CD4-positive, alpha-beta memory T cell (primary cell): ENCODE results near the gene SNAPC5. TPM values are rescaled to one million over a fixed set of nuclear protein-coding genes. Genes with fewer than 3 reads are reported as not detected.

Source experiments
- CTCF ChIA-PET: fragments of 350-600 bp; sonication (Branson Sonifier 250); formaldehyde crosslinking; loops from one replicate; lab custom pipeline; 2021; ENCODE audit warnings: inconsistent platforms; ENCODE audit not compliant: partially characterized antibody; lab: Charles Lee
- POLR2A ChIA-PET: fragments of 350-600 bp; sonication (Branson Sonifier 250); formaldehyde crosslinking; loops from one replicate; lab custom pipeline; 2021; ENCODE audit not compliant: partially characterized antibody; lab: Charles Lee
- DNase-seq, 5 donors: peaks; one replicate each; pipeline versions ENCODE4 v3.0.0 to v3.0.0-alpha.2; 2020 to 2022; ENCODE audit warnings: mixed read lengths in 1 of 5
- H3K27ac ChIP-seq: one replicate; pipeline ENCODE4 v1.7.0; 2013; ENCODE audit warnings: low read depth, low read length
- H3K27me3 ChIP-seq: 2 replicates; pipeline ENCODE4 v1.7.0; 2013; ENCODE audit warnings: mild to moderate bottlenecking, low read length, moderate library complexity; ENCODE audit not compliant: insufficient read depth
- H3K36me3 ChIP-seq: 2 replicates; pipeline ENCODE4 v1.7.0; 2013; ENCODE audit warnings: mild to moderate bottlenecking, low read length, moderate library complexity; ENCODE audit not compliant: insufficient read depth
- H3K4me1 ChIP-seq: 2 replicates; pipeline ENCODE4 v1.7.0; 2013; ENCODE audit warnings: mild to moderate bottlenecking, low read length, moderate library complexity; ENCODE audit not compliant: insufficient read depth
- H3K4me3 ChIP-seq, 2 donors: one replicate each; pipeline ENCODE4 v1.7.0; 2013; ENCODE audit warnings: low read length in 2 of 2, mild to moderate bottlenecking in 1 of 2
- H3K9me3 ChIP-seq, 2 donors: one replicate each; pipeline ENCODE4 v1.7.0; 2013; ENCODE audit warnings: low read length in 2 of 2, control low read depth in 1 of 2; ENCODE audit not compliant: control insufficient read depth in 1 of 2
- H3K27ac Mint-ChIP-seq, 7 donors: one replicate each; pipeline ENCODE4 v1.8.0; 2020 to 2021; ENCODE audit warnings: mixed read lengths in 7 of 7, mild to moderate bottlenecking in 6 of 7, inconsistent platforms in 3 of 7, moderate library complexity in 3 of 7
- H3K27me3 Mint-ChIP-seq, 2 donors: one replicate each; pipeline ENCODE4 v1.8.0; 2020 to 2021; ENCODE audit warnings: mixed read lengths in 2 of 2
- H3K36me3 Mint-ChIP-seq, 2 donors: one replicate each; pipeline ENCODE4 v1.8.0; 2020 to 2021; ENCODE audit warnings: mixed read lengths in 2 of 2, inconsistent platforms in 1 of 2, mild to moderate bottlenecking in 1 of 2
- H3K4me1 Mint-ChIP-seq, 4 donors: one replicate each; pipeline ENCODE4 v1.8.0; 2020 to 2021; ENCODE audit warnings: mixed read lengths in 4 of 4, mild to moderate bottlenecking in 1 of 4
- H3K4me3 Mint-ChIP-seq, 8 donors: one replicate each; pipeline ENCODE4 v1.8.0; 2020 to 2021; ENCODE audit warnings: mixed read lengths in 8 of 8, mild to moderate bottlenecking in 7 of 8, moderate library complexity in 6 of 8, inconsistent platforms in 3 of 8
- H3K9me3 Mint-ChIP-seq, 8 donors: one replicate each; pipeline ENCODE4 v1.8.0; 2020 to 2021; ENCODE audit warnings: mixed read lengths in 8 of 8, mild to moderate bottlenecking in 5 of 8, inconsistent platforms in 3 of 8, moderate library complexity in 1 of 8
- intact Hi-C: fragments of 100-400 bp; cut with micrococcal nuclease; formaldehyde crosslinking; loops from one replicate; pipeline ENCODE4 v1.15.1; 2023
- polyA plus RNA-seq, 2 donors: library from polyadenylated mRNA; unstranded; fragments of 300-500 nt; fragmentation: Illumina TruSeq; gene quantifications; one replicate each; pipeline ENCODE4 v1.2.3, GENCODE V29; 2021
- total RNA-seq, 2 experiments: library from RNA; stranded (reverse); gene quantifications; one replicate each; pipeline ENCODE4 v1.2.3, GENCODE V29; 2021

Gene SNAPC5
- total and polyA plus RNA-seq, 4 experiments from 2014 or later = 32.5 to 76.1 (median 47.4) TPM

DNA sequence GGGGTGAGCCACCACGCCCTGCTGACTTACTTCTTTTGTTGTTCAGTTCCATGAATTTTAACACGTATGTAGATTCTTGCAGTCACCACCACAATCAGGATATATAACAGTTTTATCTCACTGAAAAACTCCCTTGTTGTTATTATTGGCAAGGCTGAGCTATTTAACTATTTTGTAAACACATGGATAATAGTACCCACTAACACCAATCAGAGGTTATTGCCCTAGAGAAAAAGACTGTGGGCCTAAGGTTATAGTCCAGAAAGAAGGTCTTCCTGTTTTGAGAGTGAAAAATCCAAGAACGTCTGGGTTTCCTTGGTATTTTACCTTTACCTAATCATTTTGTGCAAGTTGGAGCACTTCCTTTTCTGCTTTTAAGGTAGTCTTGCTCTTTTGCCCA, 17.0 kb upstream of the SNAPC5 start:
- Histone ChIP-seq H3K36me3 (no peaks in the 10 kb centered on the region), H3K9me3 (no peaks in the 10 kb centered on the region), H3K27ac (no peak overlapping the region), H3K27me3 (no peaks in the 10 kb centered on the region), H3K4me1 (no peaks in the 10 kb centered on the region), H3K4me3 (no peak overlapping the region)
- H3K27me3 Mint-ChIP-seq = no peaks in the 10 kb centered on the region
- intact Hi-C loops = no loop called here
- CTCF ChIA-PET = no interaction called here
- H3K9me3 Mint-ChIP-seq = no peaks in the 10 kb centered on the region
- POLR2A ChIA-PET = interaction anchor here (1.1 kb wide), 1 partner anchor 10 kb away, joined by 4 read pairs; the partner anchor contains the start of genes RPL4 and ZWILCH
- no peaks in the 10 kb centered on the region for H3K4me1 Mint-ChIP-seq
- DNase-seq = no peak
- H3K4me3 Mint-ChIP-seq = no peak overlapping the region
- peaks cover 16 to 20% of the 10 kb centered on the region in 2 donors for H3K36me3 Mint-ChIP-seq
- H3K27ac Mint-ChIP-seq = no peak overlapping the region

DNA sequence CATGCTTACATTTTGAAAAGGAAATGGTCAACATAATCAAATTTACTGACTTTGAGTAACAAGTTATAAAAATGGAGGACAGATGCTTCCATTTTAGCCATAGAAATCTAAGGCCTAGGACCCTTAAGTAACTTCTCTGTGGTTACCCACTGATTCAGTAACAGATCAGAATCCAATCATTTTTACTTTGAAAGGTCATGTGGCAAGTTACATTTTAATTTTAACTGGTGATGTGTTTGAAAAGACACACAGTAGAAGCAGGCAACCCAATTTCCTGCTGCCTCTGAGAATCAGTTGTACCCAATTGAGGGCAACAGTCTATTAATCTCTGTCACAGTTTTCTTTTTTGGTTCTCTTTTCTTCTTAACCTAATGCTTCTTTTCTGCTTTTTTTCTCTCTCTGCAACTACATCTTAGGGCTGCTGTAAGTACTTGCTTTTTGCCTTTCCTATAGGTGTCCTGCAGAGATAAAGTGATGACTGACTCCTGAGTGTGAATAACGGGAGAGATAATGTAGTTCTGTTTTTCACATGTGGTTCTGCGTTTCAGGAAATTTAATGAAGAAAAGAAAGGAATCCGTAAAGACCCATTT, 10.8 kb upstream of the SNAPC5 start:
- Histone ChIP-seq H3K4me3 (no peak overlapping the region), H3K9me3 (no peaks in the 10 kb centered on the region), H3K36me3 (peaks cover 1% of the 10 kb centered on the region), H3K4me1 (peaks cover 14% of the 10 kb centered on the region), H3K27me3 (no peaks in the 10 kb centered on the region), H3K27ac (no peak overlapping the region)
- ChIA-PET CTCF (interaction anchor here (1.1 to 1.4 kb wide), 2 partner anchors 11 to 122 kb away, joined by 3 to 7 read pairs; partner anchors contain the start of genes MAP2K1 and SNAPC5), POLR2A (no interaction called here)
- peaks cover 17 to 32% (median 25%) of the 10 kb centered on the region in 4 donors for H3K4me1 Mint-ChIP-seq
- H3K9me3 Mint-ChIP-seq = peaks cover 0 to 3% (median 0%) of the 10 kb centered on the region in 8 donors
- no peak overlapping the region for H3K4me3 Mint-ChIP-seq
- intact Hi-C loops = loop anchor here (5.0 to 10.0 kb wide), 2 partner anchors 1034 to 1204 kb away; partner anchors contain the start of genes MAP2K5 and RNU5B-1
- no peak for DNase-seq
- no peak overlapping the region for H3K27ac Mint-ChIP-seq
- H3K27me3 Mint-ChIP-seq = no peaks in the 10 kb centered on the region
- peaks cover 4 to 25% of the 10 kb centered on the region in 2 donors for H3K36me3 Mint-ChIP-seq

GRCh38 chr15:66505818-66506217, 8.3 kb upstream of the SNAPC5 start:
- Mint-ChIP-seq H3K27me3 (no peaks in the 10 kb centered on the region), H3K9me3 (peaks cover 0 to 3% (median 0%) of the 10 kb centered on the region in 8 donors), H3K4me3 (peak overlapping the region; percentile 98 to 100 (median 100)), H3K36me3 (peaks cover 19 to 49% of the 10 kb centered on the region in 2 donors), H3K27ac (peak overlapping the region; percentile 96 to 100 (median 99)), H3K4me1 (peaks cover 29 to 58% (median 41%) of the 10 kb centered on the region in 4 donors)
- DNase-seq = no peak
- Histone ChIP-seq H3K36me3 (peaks cover 27% of the 10 kb centered on the region), H3K4me3 (peak overlapping the region; percentile 86 to 97), H3K27me3 (no peaks in the 10 kb centered on the region), H3K4me1 (peaks cover 35% of the 10 kb centered on the region), H3K27ac (peak overlapping the region; percentile 89), H3K9me3 (no peaks in the 10 kb centered on the region)
- CTCF ChIA-PET = interaction anchor here (1.9 to 3.4 kb wide), 2 partner anchors 8 to 119 kb away, joined by 14 to 25 read pairs; partner anchors contain the start of genes MAP2K1 and SNAPC5
- intact Hi-C loops = loop anchor here (1.0 to 10.0 kb wide), 6 partner anchors 9 to 1201 kb away; partner anchors contain the start of genes MAP2K1, MAP2K5, RNU5B-1 and SNAPC5
- POLR2A ChIA-PET = interaction anchor here (0.8 to 3.7 kb wide), 11 partner anchors 9 to 214 kb away, joined by 3 to 44 read pairs (median 10); partner anchors contain the start of genes DIS3L, MAP2K1, SNAPC5 and TIPIN

DNA sequence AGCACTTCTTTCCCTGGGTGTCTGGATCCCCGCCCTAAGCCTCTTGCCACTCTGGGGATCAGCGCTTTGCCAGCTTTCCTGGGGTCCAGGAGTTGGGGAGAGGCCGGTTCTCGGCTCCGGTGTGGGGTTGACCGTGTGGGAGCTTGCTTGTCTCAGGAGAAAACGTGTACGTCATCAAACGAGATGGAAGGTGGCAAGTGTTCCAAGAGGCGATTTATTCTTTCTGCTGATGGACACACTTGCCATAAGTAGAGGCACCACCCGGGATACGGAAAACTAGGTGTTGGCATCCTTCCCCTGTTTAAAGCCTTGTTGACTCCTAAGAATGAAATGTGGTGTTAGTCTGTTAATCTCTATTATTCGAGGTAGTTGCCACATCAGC, 7.9 kb upstream of the SNAPC5 start:
- Histone ChIP-seq H3K4me1 (peaks cover 35% of the 10 kb centered on the region), H3K4me3 (peak overlapping the region; percentile 86 to 97), H3K9me3 (no peaks in the 10 kb centered on the region), H3K36me3 (peaks cover 31% of the 10 kb centered on the region), H3K27ac (peak overlapping the region; percentile 89), H3K27me3 (no peaks in the 10 kb centered on the region)
- Mint-ChIP-seq H3K4me3 (peak overlapping the region; percentile 98 to 100 (median 100)), H3K27me3 (no peaks in the 10 kb centered on the region), H3K4me1 (peaks cover 29 to 60% (median 41%) of the 10 kb centered on the region in 4 donors), H3K27ac (peak overlapping the region; percentile 96 to 100 (median 99)), H3K9me3 (peaks cover 0 to 3% (median 0%) of the 10 kb centered on the region in 8 donors), H3K36me3 (peaks cover 23 to 53% of the 10 kb centered on the region in 2 donors)
- intact Hi-C loops = loop anchor here (1.0 to 10.0 kb wide), 6 partner anchors 8 to 1201 kb away; partner anchors contain the start of genes MAP2K1, MAP2K5, RNU5B-1 and SNAPC5
- CTCF ChIA-PET = interaction anchor here (1.9 to 3.4 kb wide), 2 partner anchors 8 to 119 kb away, joined by 14 to 25 read pairs; partner anchors contain the start of genes MAP2K1 and SNAPC5
- POLR2A ChIA-PET = interaction anchor here (0.8 to 3.7 kb wide), 14 partner anchors 8 to 214 kb away, joined by 3 to 44 read pairs (median 5); partner anchors contain the start of genes DIS3L, MAP2K1, SNAPC5 and TIPIN
- no peak for DNase-seq

GRCh38 chr15:66504563-66505429, 7.2 kb upstream of the SNAPC5 start, which contains the start of the genes RPL4 and ZWILCH:
Gene RPL4 (minus strand): TSS chr15:66504855. CDS start chr15:66504790, 65 bp downstream.
Gene ZWILCH (plus strand): TSS chr15:66505326. CDS start chr15:66505339, 13 bp downstream.
- peak; percentile 85 to 89 (median 88) for DNase-seq
- Histone ChIP-seq H3K4me1 (peaks cover 35% of the 10 kb centered on the region), H3K27ac (peak within 1 kb of the TSS; percentile 89), H3K4me3 (peak within 1 kb of the TSS; percentile 86 to 97), H3K9me3 (no peaks in the 10 kb centered on the region), H3K27me3 (no peaks in the 10 kb centered on the region), H3K36me3 (peaks cover 37% of the 10 kb centered on the region)
- Mint-ChIP-seq H3K4me3 (peak within 1 kb of the TSS; percentile 98 to 100 (median 100)), H3K9me3 (peaks cover 0 to 3% (median 0%) of the 10 kb centered on the region in 8 donors), H3K27me3 (no peaks in the 10 kb centered on the region), H3K4me1 (peaks cover 31 to 67% (median 41%) of the 10 kb centered on the region in 4 donors), H3K36me3 (peaks cover 30 to 60% of the 10 kb centered on the region in 2 donors), H3K27ac (peak within 1 kb of the TSS; percentile 96 to 100 (median 99))
- POLR2A ChIA-PET = interaction anchor here (0.6 to 3.7 kb wide), 17 partner anchors 8 to 1394 kb away, joined by 3 to 44 read pairs (median 5); partner anchors contain the start of genes DIS3L, MAP2K1, RAB11A and SNAPC5
- intact Hi-C loops = loop anchor here (1.0 to 10.0 kb wide), 6 partner anchors 7 to 1200 kb away; partner anchors contain the start of genes MAP2K1, MAP2K5, RNU5B-1 and SNAPC5
- CTCF ChIA-PET = interaction anchor here (1.3 to 3.4 kb wide), 4 partner anchors 18 to 894 kb away, joined by 3 to 25 read pairs (median 4); partner anchors contain the start of gene MAP2K1
